HL-60/S4 treated with retinoic acid at 250 ng/mL for 4 days and 3 days (cell line): ENCODE data around the gene TDRD10.
"Not testable (repeated sequence)": the region's sequence is repeated elsewhere in the genome, so short reads cannot be mapped to it uniquely, and the experiment has no call there.

Experiments used
- in situ Hi-C: fragments of 300-500 bp; cut with MboI; formaldehyde crosslinking; loops from 2 replicates; pipeline ENCODE4 v1.7.0; 2022; ENCODE audit warnings: low sequenced_read_pairs

The TDRD10 gene

GRCh38 chr1:154512760-154513159 is 10.7 kb downstream of the TDRD10 start:
- in situ Hi-C loops = no loop called here

GRCh38 chr1:154514066-154514553 is 12.1 kb downstream of the TDRD10 start:
- in situ Hi-C loops = no loop called here

DNA sequence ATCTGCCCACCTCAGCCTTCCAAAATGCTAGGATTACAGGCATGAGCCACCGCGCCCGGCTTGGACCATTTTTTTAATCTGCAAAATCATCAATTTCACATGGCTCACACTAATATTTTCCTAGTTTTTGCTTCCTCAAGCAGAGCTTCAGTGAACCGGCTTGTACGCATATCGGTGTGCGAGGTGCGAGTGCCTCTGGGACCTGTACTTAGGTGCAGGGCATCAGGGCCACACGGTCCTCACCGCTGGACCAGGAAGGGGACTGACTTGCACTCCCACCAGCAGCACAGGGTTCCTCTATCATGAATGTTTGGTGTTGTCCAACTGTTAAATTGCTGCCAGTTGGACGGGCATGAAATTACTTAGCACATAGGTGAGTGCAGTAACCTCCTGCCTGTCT is 15.6 kb downstream of the TDRD10 start:
- in situ Hi-C loops = no loop called here

GRCh38 chr1:154519591-154519991 is 17.6 kb downstream of the TDRD10 start:
- in situ Hi-C loops = no loop called here

DNA sequence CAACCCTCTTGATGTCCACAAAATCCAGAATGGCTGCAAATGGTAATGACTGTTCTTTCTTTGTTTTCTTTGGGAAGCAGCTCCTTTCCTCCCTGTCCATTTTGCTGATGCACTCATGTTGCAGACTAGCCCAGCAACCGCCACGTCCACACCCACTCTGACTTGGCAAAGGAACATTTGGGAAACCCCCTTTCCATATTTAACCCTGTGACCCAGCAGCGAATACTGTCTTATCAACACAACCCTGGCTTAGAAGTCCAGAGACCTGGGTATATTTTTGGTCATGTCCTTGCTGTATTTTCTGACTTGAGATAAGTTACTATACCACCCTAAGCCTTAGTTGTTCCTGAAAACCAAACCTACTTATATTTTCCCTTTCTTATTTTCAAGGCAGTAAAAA is 18.3 kb downstream of the TDRD10 start:
- in situ Hi-C loops = loop anchor here (5.0 kb wide), 1 partner anchor 33 kb away; no protein-coding TSS in a partner anchor

DNA sequence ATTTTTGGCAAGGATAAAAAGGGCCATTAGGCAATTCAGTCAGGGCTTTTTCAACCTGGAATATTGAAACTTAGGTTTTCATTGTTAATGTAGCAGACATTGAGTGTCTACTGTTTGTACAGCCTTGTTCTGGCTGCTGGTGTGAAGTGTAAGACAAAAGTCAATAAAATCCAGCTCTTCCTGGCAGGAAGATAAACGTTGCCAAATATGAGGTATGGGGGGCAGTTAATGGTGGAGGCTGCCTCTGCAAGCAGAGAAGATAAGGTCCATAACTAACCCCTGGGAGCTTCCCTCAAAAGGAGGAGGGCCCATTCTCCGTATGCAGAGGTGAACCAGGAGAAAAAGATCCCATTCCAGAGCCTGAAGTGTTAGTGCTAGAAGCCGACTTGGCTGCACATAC is 19.7 kb downstream of the TDRD10 start:
- in situ Hi-C loops = loop anchor here (5.0 kb wide), 1 partner anchor 34 kb away; no protein-coding TSS in a partner anchor

GRCh38 chr1:154524881-154525280 is 22.9 kb downstream of the TDRD10 start:
- in situ Hi-C loops = loop anchor here (5.0 kb wide), 1 partner anchor 38 kb away; no protein-coding TSS in a partner anchor

- in situ Hi-C loops = no loop called here
These were observed 25.2 kb downstream of the TDRD10 start for GRCh38 chr1:154527192-154527591.

DNA sequence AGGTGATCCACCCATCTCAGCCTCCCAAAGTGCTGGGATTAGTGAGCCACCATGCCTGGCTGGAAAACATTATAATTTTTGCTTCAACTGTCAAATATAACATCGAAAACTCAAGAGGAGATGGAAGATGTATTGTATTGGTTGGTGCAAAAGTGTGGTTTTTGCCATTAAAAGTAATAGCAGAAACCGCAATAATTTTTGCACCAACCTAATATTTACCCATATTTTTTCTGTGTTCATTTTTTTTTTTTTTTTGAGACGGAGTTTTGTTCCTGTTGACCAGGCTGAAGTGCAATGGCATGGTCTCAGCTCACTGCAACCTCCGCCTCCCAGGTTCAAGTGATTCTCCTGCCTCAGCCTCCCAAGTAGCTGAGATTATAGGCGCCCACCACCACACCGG is 27.3 kb downstream of the TDRD10 start:
- in situ Hi-C loops = no loop called here

- in situ Hi-C loops = not testable (repeated sequence)
These were observed 29.9 kb downstream of the TDRD10 start for GRCh38 chr1:154531950-154532349.

DNA sequence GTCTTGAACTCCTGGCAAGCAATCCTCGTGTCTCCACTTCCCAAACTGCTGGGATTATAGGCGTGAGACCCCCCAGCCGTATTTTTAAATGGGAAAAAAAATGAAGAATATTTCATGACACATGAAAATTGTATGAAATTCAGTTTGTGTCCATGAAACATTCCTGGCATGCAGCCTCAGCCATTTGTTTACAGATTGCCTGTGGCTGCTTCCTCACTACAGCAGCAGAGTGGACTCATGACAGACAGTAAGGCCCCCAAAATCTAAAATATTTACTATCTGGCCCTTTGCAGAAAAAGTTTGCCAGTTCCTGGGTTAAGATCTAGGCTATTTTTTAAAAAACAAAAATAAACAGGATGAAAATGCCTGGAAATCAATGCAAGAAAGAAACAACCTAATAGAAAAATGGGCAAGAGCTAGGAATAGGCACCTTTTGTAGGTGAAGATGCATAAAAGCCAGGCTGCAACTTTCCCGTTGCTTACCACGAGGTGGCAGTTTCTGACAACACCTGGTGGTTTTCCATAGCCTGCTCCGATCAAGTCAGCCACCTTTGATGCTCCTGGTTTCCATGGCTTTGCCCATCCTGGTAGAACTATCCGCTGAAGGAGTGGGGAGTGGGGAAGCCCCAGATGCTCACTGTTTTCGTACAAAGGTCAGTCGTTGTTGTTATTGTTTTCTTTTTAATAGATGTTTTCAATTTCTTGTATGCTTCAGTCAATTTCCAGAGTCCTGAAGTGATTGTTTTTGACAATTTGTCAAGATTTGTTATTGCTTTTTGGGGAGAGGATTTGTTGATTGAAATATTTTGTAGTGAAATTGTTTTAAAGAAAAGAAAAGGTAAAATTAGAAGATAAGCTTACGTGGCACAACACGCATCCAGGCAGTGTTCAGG is 32.2 kb downstream of the TDRD10 start:
- in situ Hi-C loops = no loop called here

- in situ Hi-C loops = no loop called here
These were observed 34.6 kb downstream of the TDRD10 start for GRCh38 chr1:154536570-154536969.

GRCh38 chr1:154539486-154540483 is 37.8 kb downstream of the TDRD10 start:
- in situ Hi-C loops = no loop called here

- in situ Hi-C loops = no loop called here
These were observed 39.2 kb downstream of the TDRD10 start for GRCh38 chr1:154541231-154541630.

DNA sequence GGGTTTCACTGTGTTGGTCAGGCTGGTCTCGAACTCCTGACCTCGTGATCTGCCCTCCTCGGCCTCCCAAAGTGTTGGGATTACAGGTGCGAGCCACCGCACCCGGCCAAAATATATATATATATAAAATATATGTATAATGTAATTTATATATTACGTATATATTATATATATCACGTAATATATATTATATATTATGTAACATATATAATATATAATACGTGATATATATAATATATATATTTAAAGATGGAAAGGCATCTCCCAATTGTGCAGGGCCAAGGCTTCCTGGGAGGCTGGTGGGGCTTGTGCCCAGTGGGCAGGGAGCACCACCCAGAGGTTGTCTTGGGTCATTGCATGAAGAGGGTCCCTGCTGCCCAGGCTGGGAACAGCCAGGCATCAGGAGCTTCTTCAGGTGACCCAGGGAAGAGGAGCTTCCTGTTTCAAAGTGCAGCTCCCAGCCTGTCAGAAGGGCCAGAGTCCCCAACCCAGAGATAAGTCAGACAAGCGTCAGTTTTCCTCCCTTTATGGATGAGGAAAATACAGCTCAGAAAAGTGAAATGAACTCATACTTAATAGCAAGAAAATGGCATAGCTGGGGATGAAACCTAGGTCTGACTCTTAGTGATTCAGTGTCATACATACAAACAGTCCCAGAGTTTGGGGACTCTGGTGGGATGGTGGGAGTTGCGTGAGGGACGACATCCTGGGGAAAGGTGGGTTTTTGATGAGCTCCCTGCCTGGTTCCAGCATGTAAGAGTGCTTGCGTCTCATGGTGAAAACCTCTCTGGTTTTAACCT is 44.4 kb downstream of the TDRD10 start:
- in situ Hi-C loops = no loop called here

DNA sequence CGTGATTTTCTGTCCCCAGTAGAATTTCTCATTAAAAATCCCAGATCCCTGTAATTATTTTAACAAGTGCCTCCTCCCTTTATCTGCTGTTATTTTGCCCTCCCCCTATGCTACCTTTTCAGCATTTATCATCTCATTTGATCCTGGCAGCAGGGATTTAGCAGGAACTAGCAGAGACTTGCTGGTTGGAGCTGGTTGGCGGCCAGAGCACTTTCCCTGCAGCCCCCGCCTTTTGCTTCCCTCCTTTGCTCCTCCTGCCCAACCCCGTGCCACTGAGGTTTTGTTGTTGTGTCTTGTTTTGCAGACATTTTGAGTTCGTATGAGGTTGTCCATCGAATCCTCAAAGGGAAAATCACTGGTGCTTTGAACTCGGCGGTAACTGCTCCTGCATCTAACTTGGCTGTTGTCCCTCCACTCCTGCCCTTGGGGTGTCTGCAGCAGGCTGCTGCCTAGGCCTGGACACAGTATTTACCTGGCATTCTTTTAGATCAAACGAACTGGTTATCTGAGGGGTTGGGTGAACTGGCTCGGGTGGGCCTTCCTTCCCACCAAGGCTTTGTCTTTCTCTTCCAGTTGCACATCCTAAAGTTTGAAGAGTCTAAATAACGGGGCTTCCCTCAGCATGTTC is 45.2 kb downstream of the TDRD10 start:
- in situ Hi-C loops = no loop called here

DNA sequence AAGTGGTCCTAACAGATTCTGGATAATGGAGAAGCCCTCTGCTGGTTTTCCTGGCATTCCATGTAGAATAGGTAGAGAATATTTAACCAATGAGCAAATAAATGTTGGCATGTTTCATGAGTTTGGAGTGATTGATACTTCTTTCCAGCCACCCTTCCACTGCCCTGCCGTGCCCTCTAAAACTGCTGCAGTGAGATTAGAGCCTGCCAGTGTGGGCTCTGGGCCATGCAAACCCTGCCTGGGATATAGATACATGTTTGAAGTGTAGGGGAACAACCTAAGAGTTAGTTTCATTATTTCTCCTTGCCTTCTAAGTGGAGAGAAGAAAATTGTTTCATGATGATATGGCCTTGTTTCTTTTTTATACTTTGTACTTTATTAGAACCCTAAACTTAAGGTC is 46.0 kb downstream of the TDRD10 start:
- in situ Hi-C loops = no loop called here

DNA sequence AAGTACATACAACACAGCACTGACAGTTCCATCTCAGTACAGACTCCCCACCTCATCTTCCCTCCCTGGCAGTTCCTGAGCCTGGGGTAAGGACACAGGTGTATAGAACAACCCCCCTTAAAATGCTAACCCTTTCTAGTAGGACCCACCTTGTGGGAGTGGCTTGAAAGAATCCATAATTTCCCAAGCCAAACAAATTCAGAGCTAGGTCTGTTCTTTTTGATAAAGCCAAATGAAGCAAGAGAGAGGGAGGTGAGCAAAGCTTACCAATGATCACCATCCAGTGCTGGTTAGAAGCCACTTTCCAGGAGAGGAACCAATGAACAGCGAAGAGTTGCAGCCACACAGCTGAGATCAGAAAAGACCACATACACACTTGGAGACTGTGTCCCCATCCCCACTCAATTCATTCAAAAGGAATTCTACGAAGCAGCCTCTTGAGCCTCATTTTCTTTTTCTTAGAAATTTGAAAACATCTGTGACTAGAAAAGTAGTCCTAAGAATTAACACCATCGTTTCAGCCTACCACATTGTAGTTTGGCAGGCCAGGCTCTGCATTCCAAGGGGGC is 47.3 kb downstream of the TDRD10 start:
- in situ Hi-C loops = no loop called here

DNA sequence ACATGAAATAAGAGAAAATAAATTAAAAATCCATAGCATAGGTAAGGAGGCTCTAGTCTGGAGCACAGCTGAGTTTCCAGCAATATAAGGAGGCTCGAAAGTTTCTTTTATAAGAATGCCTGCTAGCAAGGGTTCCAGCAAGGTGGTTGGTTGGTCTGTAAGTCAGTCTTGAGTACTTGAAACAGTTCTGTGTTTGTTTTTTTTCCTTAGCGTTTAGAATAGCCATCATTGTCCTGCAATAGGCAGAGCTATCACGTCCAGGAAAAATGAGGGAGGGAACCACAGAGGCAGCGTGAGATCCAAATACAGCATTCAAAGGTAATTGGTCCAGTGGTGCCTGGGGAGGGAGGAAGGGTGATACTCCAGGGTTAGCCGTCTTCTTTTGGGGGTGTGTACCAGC is 48.1 kb downstream of the TDRD10 start:
- in situ Hi-C loops = no loop called here

GRCh38 chr1:154550657-154551056 is 48.6 kb downstream of the TDRD10 start:
- in situ Hi-C loops = no loop called here
